ENCODE measurements around the gene RLN3.
"Not testable (repeated sequence)": the region's sequence is repeated elsewhere in the genome, so short reads cannot be mapped to it uniquely, and the experiment has no call there.

Gene RLN3

DNA sequence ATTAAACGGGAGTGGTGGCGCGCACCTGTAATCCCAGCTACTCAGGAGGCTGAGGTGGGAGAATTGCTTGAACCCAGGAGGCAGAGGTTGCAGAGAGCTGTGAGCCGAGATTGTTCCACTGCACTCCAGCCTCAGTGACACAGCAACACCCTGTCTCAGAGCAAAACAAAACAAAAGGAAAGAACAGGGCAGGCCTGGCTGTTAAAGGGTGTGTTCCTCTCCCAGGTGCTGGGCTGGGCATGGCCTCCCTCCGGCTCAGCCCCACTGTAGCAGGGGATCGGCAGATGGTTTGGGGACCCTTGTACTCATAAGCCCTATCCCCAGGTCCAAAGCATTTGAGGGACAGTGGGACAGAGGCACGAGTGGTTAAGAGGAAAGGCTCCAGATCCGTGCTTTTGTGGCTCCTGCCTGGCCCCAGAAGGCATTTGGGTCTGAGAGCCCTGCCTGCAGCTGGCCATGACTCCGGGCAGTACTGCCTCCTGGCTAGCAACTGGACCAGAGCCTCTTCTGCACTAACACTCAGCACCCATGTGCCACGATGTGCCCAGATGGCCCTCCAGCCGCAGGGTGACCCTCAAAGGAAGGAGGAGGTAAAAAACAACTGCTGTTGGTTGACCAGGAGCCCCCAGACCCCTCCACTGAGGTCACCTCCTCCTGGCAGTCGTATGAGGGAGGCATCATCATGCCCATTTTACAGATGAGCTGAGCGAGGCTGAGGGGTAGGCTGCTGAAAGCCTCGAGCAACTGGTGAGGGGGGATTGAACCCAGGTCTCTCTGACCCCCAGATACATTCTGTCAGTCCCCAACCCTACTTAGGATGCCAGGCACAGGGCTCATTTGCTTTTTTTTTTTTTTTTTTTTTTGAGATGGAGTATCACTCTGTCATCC lies 31.8 kb upstream of the RLN3 start:
- no peak for DNase-seq

DNA sequence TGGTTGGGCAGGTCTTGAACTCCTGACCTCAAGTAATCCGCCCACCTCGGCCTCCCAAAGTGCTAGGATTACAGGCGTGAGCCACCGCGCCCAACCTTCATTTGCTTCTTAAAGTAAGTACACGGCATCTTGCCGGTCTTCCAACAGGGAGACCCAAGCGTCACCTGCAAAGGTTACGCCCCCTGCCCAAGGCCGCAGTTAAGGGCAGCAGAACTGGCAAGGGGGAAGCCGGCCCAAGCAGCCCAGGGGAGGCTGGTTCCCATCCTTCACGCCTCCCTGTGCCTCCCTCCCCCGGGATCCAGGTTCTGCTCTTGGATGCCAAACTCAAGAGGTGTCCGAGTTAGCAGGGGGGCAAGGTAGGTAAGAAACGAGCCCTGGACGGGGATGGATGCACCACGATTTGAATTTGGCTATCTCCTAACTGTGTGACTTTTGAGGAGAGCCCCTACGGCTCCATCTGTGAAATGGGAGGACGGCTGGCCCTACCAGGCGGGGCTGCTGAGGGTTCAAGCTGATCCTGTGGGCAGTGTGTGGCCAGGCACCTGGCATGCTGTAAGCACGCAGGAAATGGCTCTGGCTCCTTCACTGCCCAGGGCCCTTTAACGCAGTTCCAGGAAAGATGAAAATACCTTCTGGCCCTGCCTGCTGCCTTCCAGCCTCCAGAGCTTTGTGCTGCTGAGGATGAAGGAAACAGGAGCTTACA lies 30.9 kb upstream of the RLN3 start:
- DNase-seq = no peak

DNA sequence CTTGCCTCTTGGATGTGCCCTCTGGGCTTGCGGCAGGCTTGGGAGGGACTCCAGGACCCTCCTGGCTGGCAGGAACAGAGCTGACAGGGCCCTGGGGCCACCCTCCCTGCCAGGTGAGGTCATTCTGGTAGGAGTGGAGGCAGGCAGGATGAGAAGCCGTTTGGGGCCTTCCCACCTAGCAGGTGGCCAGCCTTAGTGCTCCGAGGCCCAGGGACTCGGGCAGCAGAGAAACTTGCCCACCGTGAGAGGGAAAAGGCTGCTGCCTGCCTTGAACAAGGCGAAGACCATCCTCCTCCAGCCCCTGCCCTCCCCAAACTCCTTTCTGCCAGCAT lies 30.4 kb upstream of the RLN3 start:
- no peak for DNase-seq

DNA sequence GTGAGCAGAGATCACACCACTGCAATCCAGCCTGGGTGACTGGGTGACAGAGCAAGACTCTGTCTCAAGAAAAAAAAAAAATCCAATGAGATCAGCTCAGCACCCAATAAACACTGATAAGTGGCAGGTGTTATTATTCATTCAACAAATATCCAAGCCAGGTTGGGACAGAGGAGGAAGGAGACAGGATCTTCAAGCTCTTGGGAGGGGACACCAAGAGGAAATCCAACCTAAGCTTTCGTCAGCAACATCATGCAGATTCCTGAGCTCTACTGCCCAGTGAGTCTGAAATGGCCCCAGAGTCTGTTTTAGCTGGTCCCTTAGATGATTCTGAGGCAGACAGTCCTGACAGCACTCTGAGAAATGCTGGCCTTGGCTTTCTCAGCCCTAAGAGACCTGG lies 29.5 kb upstream of the RLN3 start:
- DNase-seq = no peak

DNA sequence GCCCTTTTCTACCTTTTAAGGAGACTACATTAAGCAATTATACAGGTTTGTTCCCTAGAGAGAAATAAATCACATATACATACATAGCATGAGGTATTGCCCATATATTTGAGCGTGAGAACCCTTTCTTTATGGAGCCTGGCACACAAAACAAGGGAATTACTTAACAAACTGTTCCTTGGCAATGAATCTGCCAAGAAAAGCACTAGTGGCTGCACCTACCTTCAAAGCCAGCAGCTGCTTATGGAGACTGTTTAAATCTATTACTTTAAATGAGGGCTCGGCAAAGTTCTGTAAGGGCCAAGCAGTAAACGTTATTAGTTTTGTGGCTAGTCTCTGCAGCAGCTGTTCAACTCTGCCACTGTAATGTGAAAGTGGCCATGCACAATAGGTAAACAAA lies 28.9 kb upstream of the RLN3 start:
- no peak for DNase-seq

DNA sequence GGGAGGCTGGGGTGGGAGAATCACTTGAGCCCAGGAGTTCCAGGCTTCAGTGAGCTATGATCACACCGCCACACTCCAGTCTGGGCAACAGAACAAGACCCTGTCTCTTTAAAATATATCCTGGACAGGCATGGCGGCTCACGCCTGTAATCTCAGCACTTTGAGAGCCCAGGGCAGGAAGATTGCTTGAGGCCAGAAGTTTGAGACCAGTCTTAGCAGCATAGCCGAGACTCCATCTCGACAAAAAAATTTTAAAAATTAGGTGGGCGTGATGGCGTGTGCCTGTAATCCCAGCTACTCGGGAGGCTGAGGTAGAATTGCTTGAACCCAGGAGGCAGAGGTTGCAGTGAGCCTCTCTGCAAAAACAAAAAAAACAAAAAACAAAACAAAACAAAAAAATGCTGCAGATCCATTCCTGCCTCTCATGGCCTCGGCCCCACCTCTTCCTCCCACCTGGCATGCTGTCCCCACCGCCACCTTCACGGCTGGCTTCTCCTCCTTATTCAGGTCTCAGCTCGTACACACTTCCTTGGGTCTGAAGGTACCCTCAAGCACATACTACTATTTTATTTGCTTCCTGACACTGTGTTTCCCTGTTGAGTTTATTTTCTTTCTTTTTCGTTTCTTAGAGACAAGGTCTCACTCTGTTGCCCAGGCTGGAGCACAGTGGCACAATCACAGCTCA lies 27.1 kb upstream of the RLN3 start:
- no peak for DNase-seq

DNA sequence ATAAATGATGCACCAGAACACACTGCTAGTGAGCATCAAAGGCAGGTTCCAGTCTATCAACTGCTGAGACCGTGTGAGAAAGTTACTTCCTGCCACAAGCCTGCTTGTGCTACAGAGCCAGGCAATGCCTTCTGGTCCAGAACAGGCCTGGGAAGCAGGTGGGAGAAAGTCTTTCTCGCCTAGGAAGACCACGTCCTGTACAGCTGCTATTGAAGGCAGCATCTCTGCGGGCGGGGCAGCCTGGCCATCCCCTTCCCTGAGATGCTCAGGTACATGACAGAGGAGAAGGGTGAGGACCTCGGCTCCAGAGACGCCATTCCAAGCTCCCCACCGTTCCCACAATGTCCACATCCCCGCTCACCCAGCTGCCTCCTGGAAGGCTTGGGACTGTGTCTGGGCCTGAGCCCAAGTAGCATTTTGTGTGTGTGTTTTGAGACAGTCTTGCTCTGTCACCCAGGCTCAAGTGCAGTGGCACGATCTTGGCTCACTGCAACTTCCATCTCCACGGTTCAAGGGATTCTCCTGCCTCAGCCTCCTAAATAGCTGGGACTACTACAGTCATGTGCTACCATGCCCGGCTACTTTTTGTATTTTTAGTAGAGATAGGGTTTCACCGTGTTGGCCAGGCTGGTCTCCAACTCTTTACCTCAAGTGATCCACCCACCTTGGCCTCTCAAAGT lies 25.2 kb upstream of the RLN3 start:
- DNase-seq = no peak

DNA sequence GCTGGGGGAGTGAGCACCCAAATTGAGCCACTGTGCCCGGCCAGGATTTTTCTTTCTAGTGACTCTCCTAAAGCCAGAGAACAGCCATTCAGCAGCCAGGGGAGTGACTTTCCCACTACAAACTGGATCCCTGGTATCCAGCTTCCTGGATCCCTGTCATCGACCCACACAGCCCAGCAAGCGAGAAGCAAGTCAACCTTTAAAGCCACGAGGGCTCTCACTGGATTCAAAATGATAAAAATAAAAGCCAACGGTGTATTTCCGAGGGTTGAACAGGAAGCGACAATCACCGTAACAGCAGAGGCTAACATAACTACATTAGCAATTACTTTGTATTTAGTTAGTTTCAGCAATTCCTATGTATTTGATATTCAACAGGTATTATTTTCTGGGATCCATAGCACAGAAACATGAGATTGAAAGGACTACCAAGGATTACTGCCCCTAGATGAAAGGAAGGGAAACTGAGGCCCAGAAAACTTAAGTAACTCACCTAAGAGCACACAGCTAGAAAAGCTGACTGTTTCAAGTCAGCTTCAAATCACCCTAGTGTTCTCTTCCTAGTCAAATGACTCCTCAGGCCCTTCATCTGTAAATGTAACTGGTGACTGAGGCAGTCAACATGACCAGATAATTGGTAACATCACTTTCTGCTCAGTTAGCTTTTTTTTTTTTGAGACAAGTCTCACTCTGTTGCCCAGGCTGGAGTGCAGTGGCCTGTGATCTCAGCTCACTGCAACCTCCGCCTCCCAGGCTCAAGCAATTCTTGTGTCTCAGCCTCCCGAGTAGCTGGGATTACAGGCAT lies 24.5 kb upstream of the RLN3 start:
- no peak for DNase-seq

DNA sequence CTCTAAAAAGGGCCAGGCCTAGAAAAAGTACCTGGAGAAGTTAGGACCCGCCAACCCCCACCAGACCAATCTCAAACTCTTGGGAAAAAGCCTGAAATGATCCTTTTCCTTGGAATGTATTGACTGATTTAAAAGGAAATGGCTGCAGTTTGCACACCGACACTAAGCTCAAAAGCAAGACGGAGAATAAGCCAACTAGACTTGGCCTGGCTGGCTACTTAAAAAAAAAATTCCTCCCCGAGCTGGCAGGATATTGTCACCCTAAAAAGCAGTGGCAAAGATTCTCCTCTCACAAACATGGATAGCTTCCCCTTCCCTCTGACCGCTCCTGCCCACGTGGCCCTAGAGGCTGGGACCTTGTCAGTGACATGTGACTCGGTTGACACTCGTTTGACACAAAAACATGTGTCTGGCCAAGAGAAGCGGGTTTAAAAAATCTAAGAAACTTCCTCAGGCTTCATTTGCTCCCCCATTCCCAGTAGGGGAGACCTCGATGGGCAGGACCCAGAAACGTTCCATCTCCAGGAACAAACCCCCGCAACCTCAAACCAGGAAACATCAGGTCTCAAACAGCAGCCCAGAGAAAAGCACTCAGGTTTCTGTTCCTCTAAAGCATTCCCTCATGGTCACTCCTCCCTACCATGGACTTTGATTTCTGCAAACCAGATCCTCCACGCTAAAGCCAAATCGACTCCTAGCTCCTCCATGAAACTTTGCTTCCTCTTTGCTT lies 23.2 kb upstream of the RLN3 start:
- DNase-seq = no peak

DNA sequence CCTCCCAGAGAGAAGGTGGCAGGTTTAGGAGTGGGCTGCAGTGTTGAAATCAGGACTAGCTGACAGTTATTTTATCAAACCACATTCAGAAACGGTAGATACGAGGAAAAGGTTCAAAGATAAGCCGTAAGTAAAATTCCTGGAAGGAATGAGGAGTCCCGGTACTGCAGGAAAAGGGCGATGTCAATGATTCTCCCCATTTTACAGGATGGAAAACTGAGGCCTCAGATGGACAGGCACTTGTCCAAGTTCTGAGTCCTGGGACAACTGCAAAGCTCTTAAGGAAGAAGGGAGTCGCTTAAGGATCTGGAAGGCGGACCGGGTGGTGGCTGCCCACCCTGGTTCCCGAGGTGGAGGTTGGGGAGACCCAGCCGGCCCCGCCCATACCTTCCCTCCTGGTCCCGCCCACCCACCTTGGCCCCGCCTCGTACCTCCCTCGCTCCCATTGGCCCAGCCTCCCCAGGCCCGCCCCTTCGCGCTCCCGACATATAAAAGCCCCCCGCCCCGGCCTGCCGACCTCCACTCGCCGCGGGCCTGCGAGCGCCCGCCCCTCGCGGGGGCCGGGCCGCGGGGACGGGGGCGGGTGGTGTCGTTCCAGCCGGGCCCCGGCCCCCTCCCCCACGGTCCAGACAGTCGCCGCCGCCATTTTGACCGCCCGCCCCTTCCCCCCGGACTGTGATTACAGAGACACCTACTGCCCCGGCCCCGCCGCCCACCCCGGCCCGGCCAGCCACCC lies 22.4 kb upstream of the RLN3 start:
- DNase-seq = peak; percentile 18

DNA sequence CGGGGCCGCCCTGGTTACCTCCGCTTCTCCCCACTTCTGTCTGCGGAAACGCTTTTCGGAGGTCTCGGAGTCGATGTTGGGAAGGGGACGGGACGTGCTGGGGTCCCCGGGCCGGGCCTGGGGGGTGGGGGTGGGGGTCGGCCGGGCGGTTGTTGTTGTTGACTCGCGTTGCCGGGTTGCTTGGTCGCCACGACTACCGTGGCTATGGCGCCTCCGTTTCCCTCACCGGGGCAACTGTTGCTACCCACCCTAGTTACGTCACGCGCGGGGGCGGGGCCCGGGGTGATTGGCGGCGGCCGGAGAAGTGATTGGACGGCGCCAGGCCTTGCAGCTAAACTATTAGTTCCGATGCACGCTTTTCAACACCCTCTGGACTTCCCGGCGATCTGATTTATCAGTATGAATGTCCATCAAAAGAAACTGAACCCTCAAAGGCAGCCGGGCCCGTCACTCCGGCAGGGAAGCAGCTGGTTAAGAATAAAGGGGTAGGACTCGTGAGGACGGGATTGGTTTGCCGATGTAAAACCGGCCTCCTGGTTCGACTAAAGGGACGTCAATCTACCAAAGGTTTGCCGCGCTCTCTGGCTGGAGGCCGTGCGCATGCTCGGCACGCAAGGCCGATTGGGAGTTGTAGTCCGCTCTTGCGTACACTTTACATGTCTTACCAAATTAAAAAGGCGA lies 21.7 kb upstream of the RLN3 start, which contains the start of gene RFX1:
TSS of gene RFX1 (minus strand) at position 236 of the 681 bp plus-strand sequence. CDS start 12,477 bp downstream, outside the sequence.
- DNase-seq = peak; percentile 100

DNA sequence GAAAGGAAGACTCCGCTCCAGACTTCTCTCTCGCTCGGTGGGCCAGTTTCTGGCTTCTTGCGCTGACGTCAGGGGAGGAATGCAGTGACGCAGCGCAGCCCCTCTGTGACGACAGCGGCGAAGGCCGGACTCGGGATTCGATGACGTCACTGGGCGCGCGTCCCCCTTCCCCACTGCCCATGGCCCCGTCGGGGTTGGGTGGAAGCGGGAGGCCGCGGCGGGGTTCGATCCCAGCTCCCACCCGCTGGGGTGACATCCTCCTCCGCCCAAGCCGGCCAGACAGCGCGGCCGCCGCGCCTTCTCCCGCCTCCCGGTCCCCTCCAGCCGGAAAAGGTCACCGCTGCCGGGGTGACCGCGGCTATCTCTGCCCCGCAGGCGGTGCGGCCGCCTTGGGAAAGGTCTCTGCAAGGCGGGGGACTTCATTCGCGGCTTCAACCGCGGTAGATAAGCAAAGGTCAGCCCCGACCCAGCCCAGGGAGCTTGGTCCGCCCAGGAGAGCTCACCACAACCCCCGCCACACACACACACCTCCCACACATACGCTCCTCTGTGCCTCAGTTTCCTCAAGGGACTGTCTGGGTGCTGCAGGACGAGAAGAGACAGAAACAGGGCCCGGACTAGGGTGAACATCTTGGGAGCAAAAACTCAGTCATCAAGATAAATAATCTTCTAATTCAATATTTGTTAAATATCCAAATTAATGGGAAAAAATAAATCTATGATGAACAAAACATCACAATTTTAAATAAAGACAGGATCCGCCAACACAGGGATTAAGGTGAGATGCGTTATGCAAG lies 21.0 kb upstream of the RLN3 start:
- no peak for DNase-seq

DNA sequence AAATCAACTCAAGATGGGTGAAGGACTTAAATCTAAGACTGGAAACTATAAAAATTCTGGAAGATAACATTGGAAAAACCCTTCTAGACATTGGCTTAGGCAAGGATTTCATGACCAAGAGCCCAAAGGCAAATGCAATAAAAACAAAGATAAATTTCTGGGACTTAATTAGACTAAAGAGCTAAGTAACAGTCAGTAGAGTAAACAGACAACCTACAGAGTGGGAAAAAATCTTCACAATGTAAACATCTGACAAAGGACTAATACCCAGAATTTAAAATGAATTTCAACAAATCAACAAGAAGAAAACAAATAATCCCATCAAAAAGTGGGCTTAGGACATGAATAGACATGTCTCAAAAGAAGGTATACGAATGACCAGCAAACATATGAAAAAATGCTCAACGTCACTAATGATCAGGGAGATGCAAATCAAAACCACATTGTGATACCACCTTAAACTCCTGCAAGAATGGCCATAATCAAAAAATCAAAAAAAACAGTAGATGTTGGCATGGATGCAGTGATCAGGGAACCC lies 15.5 kb upstream of the RLN3 start:
- DNase-seq = no peak

DNA sequence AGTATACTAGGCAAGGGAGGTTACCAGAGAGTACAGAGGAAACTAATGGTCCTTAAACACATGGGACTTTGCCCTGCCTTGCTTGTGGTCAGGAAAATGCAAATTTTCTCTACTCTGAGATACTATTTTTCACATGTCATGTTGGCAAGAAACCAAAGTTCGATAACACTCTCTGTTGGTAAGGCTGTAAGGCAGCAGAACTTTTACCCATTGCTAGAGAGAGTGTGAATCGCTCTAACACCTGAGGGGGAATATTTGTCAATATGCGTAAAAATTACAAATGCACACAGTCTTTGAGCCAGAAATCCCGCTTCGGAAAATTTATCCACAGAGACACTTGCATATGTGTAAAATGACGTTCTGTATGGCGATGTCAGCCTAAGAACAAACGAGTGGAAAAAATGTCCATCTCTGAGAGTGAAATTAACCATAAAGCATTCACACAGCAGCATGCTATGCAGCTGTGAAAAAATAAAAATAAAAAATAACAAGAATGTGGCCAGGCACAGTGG lies 12.4 kb upstream of the RLN3 start:
- DNase-seq = no peak

DNA sequence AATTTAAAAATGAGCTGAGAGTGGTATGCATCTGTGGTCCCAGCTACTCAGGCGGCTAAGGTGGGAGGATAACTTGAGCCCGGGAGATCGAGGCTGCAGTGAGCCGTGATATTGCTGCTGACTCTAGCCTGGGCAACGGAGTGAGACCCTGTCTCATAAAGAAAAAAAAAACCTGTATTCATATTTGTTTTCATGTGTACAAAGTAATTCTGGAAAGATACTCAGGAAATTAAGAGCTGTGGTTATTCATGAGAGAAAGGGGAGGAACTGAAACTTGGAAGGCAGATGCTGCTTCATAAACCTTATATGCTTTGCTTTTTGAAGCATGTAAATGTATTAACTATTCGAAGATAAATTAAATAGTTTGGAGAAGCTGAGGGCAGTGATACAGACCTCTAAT lies 8.8 kb upstream of the RLN3 start:
- DNase-seq = no peak

DNA sequence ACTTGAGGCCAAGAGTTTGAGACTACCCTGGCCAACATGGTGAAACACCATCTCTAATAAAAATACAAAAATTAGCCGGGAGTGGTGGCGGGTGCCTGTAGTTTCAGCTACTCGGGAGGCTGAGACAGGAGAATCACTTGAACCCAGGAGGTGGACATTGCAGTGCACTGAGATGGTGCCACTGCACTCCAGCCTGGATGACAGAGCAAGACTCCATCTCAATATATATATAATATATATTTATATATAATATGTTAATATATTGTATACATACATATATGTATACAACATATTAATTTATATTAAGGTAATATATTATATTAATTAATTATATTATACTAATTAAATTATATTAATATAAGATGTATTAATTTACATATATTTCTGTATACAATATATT lies 8.2 kb upstream of the RLN3 start:
- DNase-seq = not testable (repeated sequence)

DNA sequence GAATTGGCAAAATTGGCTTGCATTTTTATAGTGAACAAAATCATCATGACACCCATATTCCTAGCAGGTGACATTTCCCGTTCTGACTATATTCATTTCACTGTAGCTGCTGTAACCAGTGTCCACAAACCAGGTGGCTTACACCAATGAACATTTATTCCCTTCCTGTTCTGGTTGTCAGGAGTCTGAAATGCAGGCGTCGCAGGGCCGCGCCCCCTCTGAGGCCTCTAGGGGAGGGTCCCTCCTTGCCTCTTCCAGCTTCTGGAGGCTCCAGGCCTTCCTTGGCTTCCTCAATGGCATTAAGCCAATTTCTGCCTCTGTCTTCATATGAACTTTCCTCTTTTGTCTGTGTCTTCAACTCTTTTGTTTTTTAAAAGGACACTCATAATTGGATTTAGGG lies 6.5 kb upstream of the RLN3 start:
- no peak for DNase-seq

DNA sequence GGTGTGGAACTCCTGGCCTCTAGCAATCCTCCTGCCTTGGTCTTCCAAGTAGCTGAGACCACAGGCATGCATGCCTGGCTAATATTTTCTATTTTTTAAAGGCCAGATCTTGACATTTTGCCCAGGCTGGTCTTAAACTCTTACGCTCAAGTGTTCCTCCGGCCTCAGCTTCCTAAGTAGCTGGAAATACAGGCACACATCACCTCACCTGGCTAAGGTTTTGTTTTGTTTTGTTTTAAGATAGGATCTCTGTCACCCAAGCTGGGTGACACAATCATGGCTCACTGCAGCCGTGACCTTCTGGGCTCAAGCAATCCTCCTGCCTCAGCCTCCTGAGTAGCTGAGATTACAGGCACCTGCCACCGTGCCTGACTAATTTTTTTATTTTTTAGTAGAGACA lies 5.5 kb upstream of the RLN3 start:
- no peak for DNase-seq

Data from NCI-H1694 treated with DMSO at 0.1 percent for 48 hours (cell line).